ENCODE results near the gene AMD1. TPM values are rescaled to one million over a fixed set of nuclear protein-coding genes. Genes with fewer than 3 reads are reported as not detected.
"Not testable (repeated sequence)": the region's sequence is repeated elsewhere in the genome, so short reads cannot be mapped to it uniquely, and the experiment has no call there.

The AMD1 gene
- total RNA-seq, 1 donor from 2014 or later = 63.6 TPM

DNA sequence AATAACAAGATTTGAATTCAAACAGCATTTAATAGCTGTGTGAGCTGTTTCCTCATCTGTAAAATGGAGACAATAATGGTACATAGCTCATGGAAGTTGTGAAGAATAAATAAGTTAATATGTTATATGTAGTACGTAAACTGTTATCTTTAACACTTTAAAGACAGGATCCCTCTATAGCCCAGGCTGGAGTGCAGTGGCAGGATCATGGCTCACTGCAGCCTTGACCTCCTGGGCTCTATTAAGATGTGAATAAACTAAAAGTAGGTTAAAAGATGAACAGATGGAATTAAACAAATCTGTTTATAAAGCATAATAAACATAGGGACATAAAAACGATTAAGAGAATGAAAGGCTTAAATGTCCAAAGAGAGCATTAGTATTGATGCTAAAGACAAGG, 3.0 kb downstream of the AMD1 start:
- no peak for DNase-seq (ENCODE audit: low spot score)

GRCh38 chr6:110878751-110879522, 4.4 kb downstream of the AMD1 start:
- DNase-seq (ENCODE audit: low spot score) = no peak

DNA sequence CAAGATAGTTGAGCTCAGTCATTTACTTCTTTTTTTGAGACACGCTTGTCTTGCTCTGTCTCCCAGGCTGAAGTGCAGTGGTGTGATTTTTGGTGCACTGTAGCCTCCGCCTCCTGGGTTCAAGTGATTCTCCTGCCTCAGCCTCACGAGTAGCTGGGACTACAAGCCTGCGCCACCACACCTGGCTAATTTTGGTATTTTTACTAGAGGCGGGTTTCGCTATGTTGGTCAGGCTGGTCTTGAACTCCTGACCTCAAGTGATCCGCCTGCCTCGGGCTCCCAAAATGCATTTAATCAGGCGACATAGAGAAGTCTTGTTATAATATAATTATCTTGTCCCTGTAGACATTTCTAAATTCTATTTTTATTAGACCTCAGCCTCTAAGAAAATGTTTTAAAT, 6.1 kb downstream of the AMD1 start:
- no peak for DNase-seq (ENCODE audit: low spot score)

GRCh38 chr6:110881546-110882273, 7.1 kb downstream of the AMD1 start:
- no peak for DNase-seq (ENCODE audit: low spot score)

DNA sequence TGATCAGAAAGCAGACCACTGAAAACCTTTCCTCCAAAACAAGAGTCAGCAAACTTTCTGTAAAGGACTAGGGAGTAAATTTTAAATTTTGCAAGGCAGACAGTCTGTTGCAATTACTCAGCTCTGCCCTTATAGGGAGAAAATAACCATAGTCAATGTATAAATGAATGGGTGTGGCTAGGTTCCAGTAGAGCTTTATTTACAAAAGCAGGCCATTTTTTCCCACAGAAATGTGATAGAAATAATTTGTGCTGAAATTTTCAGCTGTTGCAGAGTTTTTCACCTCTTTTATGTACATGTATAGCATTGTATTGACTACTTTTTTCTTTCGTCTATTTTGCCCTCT, 7.7 kb downstream of the AMD1 start:
- no peak for DNase-seq (ENCODE audit: low spot score)

- DNase-seq (ENCODE audit: low spot score) = no peak
Measured at GRCh38 chr6:110882824-110883554, 8.4 kb downstream of the AMD1 start.

DNA sequence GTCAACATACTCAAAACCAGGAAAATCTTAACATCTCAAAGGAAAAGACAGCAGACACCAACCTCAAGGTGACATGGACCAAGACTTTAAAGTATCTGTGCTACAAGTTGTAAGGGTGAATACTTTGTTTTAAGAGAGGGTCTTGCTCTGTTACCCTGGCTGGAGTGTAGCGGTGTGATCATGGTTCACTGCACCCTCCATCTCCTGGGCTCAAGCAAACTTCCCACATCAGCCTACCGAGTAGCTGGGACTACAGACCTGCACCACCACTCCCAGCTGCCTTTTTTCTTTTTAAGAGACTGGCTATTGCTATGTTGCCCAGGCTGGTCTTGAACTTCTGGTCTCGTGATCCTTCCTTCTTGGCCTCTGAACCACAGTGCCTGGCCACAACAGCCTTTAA, 9.7 kb downstream of the AMD1 start:
- no peak for DNase-seq (ENCODE audit: low spot score)

DNA sequence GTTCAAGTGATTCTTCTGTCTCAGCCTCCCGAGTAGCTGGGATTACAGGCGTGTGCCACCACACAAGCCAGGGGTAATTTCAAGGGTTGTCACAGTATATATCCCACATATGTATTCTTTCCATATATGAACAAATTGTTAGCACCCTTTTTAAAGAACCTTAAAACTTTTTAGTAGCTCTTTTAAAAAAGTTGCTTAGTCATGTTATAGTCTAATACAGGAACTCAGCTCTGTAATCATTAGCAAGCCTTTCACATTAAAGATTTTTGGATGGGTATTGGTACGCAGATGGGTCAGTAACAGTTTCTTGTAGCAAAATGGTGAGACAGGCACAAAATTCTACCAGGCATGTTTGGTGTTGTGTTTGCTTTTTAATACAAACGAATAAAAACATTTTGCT, 10.9 kb downstream of the AMD1 start:
- no peak for DNase-seq (ENCODE audit: low spot score)

- DNase-seq (ENCODE audit: low spot score) = no peak
Measured at GRCh38 chr6:110886555-110887167, 12.1 kb downstream of the AMD1 start.

GRCh38 chr6:110890288-110890687, 15.7 kb downstream of the AMD1 start:
- no peak for DNase-seq (ENCODE audit: low spot score)

DNA sequence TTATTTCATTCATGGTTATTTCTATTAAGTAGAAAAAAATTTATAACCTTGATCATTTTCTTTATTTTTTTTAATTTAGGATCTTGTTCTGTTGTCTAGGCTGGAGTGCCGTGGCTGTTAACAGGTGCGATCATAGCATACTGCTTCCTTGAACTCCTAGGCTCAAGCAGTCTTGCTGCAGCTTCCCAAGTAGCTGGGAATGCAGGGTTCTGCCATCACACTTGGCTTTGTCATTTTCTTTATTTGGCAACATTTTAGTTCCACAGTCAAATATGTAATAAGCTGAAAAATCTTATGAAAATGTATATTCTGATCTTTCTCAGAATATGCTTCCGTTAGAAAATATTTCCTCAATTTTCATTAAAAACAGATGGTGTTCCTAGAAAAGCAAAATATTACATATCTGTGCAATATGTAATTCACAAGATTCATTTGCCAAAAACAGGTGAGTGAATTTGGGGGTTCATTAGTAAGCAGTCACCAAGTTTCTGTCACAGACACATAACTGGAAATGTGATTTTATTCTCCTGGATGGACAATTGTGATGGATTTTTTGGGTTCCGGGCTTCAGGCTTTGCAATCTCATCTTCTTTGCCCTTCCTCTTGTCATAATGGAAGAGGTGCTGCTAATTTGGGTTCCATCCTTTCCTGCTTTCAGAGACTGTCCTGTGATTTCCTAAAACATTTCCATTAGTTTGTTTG, 21.5 kb downstream of the AMD1 start:
- no peak for DNase-seq (ENCODE audit: low spot score)

GRCh38 chr6:110897433-110897832, 22.8 kb downstream of the AMD1 start:
- no peak for DNase-seq (ENCODE audit: low spot score)

DNA sequence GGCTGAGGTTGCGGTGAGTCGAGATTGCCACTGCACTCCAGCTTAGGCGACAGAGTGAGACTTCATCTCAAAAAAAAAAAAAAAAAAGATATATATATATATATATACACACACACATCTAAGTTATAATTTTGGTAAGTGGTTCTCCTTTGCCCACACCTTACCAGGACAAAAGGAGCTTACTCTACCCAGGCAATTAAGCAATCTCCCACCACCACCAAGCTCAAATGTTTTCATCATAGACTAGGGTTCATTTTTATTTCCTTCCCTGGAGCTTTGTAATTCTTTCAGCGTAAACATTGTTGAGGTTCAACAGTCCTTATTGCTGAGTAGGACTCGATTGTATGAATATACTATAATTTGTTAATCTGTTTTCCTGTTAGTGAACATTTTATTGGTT, 23.5 kb downstream of the AMD1 start:
- no peak for DNase-seq (ENCODE audit: low spot score)

DNA sequence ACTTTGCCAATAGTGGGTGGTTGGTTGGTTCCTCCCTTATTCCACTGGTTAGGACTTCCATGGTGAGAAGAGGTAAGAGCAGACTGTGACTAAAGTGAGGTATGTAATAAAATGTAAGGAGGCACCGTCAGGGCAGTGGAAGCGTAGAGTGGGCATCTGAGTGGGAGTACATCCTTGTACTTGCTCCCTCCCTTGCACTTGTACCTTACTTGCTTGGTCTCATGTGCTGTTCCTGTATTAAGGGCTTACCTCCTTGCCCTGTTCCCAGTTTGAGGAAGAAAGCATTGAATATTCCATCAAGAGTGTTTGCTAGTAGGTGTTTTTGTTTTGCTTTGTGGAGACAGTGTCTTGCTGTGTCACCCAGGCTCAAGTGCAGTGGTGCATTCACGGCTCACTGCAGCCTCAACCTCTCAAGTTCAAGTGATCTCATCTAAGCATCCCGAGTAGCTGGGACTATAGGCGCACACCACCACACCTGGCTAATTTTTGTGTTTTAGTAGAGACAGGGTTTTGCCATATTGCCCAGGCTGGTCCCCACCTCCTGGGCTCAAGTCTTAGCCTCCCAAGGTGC, 25.5 kb downstream of the AMD1 start:
- no peak for DNase-seq (ENCODE audit: low spot score)

DNA sequence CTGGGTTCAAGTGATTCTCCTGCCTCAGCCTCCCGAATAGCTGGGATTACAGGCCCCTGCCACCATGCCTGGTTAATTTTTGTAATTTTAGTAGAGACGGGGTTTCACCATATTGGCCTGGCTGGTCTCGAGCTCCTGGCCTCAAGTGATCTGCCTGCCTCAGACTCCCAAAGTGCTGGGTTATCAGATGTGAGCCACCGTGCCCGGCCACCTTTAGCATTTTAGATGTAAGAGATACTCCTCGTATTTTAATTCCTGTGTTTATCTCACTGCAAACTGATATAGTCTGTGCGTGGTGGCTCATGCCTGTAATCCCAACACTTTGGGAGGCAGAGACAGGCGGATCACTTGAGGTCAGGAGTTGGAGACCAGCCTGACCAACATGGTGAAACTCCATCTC, 27.0 kb downstream of the AMD1 start:
- DNase-seq (ENCODE audit: low spot score) = not testable (repeated sequence)

DNA sequence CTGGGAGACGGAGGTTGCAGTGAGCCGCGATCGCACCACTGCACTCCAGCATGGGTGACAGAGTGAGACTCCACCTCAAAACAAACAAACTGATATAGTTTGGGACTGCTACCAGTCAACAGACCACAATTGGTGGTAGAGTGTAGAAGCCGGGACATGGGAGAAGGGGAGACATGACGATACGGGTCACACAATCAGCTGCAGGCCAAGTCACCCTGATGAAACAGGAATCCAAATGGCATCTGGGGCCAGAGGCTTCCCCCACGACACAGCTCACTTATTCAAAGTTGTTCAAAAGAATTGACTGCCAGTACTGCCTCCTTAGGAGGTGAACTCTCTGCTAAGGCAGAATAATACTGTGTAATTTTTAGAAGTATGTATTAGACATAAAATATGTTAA, 27.5 kb downstream of the AMD1 start:
- no peak for DNase-seq (ENCODE audit: low spot score)

DNA sequence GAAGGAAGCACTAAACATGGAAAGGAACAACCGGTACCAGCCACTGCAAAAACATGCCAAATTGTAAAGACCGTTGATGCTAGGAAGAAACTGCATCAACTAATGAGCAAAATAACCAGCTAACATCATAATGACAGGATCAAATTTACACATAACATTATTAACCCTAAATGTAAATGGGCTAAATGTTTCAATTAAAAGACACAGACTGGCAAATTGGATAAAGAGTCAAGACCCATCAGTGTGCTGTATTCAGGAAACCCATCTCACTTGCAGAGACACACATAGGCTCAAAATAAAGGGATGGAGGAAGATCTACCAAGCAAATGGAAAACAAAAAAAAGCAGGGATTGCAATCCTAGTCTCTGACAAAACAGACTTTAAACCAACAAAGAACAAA, 31.7 kb downstream of the AMD1 start:
- not testable (repeated sequence) for DNase-seq (ENCODE audit: low spot score)

- no peak for DNase-seq (ENCODE audit: low spot score)
Measured at GRCh38 chr6:110930781-110931180, 56.2 kb downstream of the AMD1 start.

GRCh38 chr6:110933912-110934311, 59.3 kb downstream of the AMD1 start:
- no peak for DNase-seq (ENCODE audit: low spot score)

- DNase-seq (ENCODE audit: low spot score) = no peak
Measured at GRCh38 chr6:110934381-110934898, 59.9 kb downstream of the AMD1 start.

GRCh38 chr6:110935171-110935570, 60.6 kb downstream of the AMD1 start:
- DNase-seq (ENCODE audit: low spot score) = no peak

Data from ureter (tissue), 1 donor.